Endodermal cell (in vitro differentiated cells): ENCODE measurements around the gene ATP8B1. TPM values are rescaled to one million over a fixed set of nuclear protein-coding genes. Genes with fewer than 3 reads are reported as not detected.

Experiments used
- DNase-seq: peaks from one replicate; pipeline ENCODE4 v3.0.0-alpha.2; 2017
- H3K27ac ChIP-seq: 2 replicates; pipeline ENCODE4 v1.5.1; 2013; ENCODE audit warnings: mild to moderate bottlenecking, low read depth, low read length, moderate library complexity
- H3K27me3 ChIP-seq: 2 replicates; pipeline ENCODE4 v1.6.1; 2013; ENCODE audit warnings: mild to moderate bottlenecking, low read length, moderate library complexity; ENCODE audit not compliant: insufficient read depth, control insufficient read depth, poor library complexity, severe bottlenecking
- H3K36me3 ChIP-seq: 2 replicates; pipeline ENCODE4 v1.7.0; 2013; ENCODE audit warnings: mild to moderate bottlenecking, low read length, moderate library complexity; ENCODE audit not compliant: control insufficient read depth, insufficient read depth
- H3K4me1 ChIP-seq: one replicate; pipeline ENCODE4 v1.7.0; 2013; ENCODE audit warnings: low read length; ENCODE audit not compliant: control insufficient read depth, insufficient read depth
- H3K4me3 ChIP-seq: 2 replicates; pipeline ENCODE4 v1.5.1; 2013; ENCODE audit warnings: mild to moderate bottlenecking, low read length, moderate library complexity
- H3K9ac ChIP-seq: 2 replicates; pipeline ENCODE4 v1.6.1; 2013; ENCODE audit warnings: mild to moderate bottlenecking, low read length, moderate library complexity; ENCODE audit not compliant: poor library complexity, severe bottlenecking; ENCODE audit errors: extremely low read depth
- H3K9me3 ChIP-seq: 2 replicates; pipeline ENCODE4 v1.6.1; 2013; ENCODE audit warnings: mild to moderate bottlenecking, low read length, moderate library complexity; ENCODE audit not compliant: control insufficient read depth
- H3K27ac Mint-ChIP-seq: 2 replicates; pipeline ENCODE4 v1.8.0; 2020; ENCODE audit warnings: mixed read lengths
- H3K27me3 Mint-ChIP-seq: 2 replicates; pipeline ENCODE4 v1.8.0; 2021; ENCODE audit warnings: mild to moderate bottlenecking, mixed read lengths; ENCODE audit not compliant: insufficient read depth
- H3K36me3 Mint-ChIP-seq: 2 replicates; pipeline ENCODE4 v1.8.0; 2020; ENCODE audit warnings: low read depth, mixed read lengths
- H3K4me1 Mint-ChIP-seq: 2 replicates; pipeline ENCODE4 v1.8.0; 2020; ENCODE audit warnings: mixed read lengths
- H3K4me3 Mint-ChIP-seq: 2 replicates; pipeline ENCODE4 v1.8.0; 2020; ENCODE audit warnings: mild to moderate bottlenecking, moderate library complexity, mixed read lengths
- H3K9me3 Mint-ChIP-seq: 2 replicates; pipeline ENCODE4 v1.8.0; 2020; ENCODE audit warnings: mild to moderate bottlenecking, mixed read lengths
- WGBS, 2 experiments: methylation state at CpG; one replicate each; pipeline versions ENCODE4 v1.1.5 to v1.1.7; 2013; ENCODE audit warnings: missing lambda C conversion rate in 2 of 2, mixed read lengths in 1 of 2; ENCODE audit not compliant: insufficient coverage in 1 of 2, insufficient read length in 1 of 2; 5-methylcytosine and 5-hydroxymethylcytosine counted together
- total RNA-seq, 2 donors: library from RNA; stranded (reverse); fragmentation: NEBNext Ultra II Directional in 1 of 2; extraction: Animal tissue kit (Norgen Biotek cat#: 25700) in 1 of 2; gene quantifications; 2 replicates in 1 of 2; 3 replicates in 1 of 2; pipeline ENCODE4 v1.2.1, GENCODE V29; 2021
- TF ChIP-seq, protein P1 (sequence below): fragments of 200-600 bp; sonication (generic); conservative IDR thresholded peaks from 2 replicates; pipeline ENCODE4 v1.5.0; 2021; ENCODE audit warnings: antibody characterized with exemption, mild to moderate bottlenecking

The ATP8B1 gene
- total RNA-seq, 2 donors from 2014 or later, result 1.7 to 13.5 TPM

DNA sequence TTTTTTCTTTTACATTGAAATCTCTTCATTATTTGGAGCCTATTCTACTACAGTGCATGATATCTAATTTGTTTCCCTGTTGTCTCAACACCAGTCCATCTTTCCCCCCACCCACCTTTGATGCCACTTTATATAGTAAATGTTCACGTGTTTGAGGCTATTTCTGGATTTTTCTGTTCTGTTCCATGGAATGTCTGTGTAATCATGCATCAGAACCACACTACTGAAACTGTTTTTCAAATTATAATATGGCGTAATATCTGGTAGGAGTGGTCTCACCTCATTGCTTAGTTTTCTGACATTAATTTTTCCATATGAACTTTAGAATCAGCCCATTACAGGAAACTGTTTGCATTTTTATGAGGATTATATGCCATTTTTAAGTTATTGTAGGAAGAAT is 162.4 kb downstream of the ATP8B1 start:
- H3K27me3 Mint-ChIP-seq, result no peaks in the 10 kb centered on the region
- H3K27ac Mint-ChIP-seq, result no peak overlapping the region
- H3K27me3 ChIP-seq, result no peaks in the 10 kb centered on the region
- no peak overlapping the region for H3K27ac ChIP-seq
- H3K9me3 Mint-ChIP-seq, result peaks cover 19% of the 10 kb centered on the region
- H3K9me3 ChIP-seq, result no peaks in the 10 kb centered on the region
- H3K4me1 Mint-ChIP-seq, result no peaks in the 10 kb centered on the region
- no peak overlapping the region for H3K4me3 ChIP-seq
- H3K9ac ChIP-seq, result no peak overlapping the region
- H3K4me1 ChIP-seq, result no peaks in the 10 kb centered on the region
- TF ChIP-seq, protein P1, sequence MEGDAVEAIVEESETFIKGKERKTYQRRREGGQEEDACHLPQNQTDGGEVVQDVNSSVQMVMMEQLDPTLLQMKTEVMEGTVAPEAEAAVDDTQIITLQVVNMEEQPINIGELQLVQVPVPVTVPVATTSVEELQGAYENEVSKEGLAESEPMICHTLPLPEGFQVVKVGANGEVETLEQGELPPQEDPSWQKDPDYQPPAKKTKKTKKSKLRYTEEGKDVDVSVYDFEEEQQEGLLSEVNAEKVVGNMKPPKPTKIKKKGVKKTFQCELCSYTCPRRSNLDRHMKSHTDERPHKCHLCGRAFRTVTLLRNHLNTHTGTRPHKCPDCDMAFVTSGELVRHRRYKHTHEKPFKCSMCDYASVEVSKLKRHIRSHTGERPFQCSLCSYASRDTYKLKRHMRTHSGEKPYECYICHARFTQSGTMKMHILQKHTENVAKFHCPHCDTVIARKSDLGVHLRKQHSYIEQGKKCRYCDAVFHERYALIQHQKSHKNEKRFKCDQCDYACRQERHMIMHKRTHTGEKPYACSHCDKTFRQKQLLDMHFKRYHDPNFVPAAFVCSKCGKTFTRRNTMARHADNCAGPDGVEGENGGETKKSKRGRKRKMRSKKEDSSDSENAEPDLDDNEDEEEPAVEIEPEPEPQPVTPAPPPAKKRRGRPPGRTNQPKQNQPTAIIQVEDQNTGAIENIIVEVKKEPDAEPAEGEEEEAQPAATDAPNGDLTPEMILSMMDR, result no peak
- WGBS, 2 experiments, result no CpG with 5 or more reads among the region's 2 CpGs
- no peak for DNase-seq
- no peak overlapping the region for H3K4me3 Mint-ChIP-seq
- H3K36me3 Mint-ChIP-seq, result peaks cover 45% of the 10 kb centered on the region
- no peaks in the 10 kb centered on the region for H3K36me3 ChIP-seq

DNA sequence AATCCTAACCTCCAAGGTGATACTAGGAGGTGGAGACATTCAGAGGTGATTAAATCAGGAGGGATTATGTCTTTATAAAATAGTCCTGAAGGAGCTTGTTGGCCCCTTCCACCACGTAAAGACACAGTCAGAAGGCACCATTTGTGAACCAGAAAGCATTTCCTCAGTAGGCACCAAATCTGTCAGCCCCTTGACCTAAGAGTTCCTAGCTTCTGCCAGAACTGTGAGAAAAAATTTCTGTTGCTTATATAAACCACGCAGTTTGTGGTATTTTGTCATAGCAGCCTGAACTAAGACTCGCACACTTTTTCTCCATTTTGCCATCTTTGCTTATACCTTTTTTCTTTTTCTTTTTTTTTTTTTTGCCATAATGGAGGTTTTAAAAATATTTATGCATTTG is 162.9 kb downstream of the ATP8B1 start:
- WGBS, 2 experiments, result 65 to 100% methylated on average over 2 to 3 of the region's 3 CpGs
- Mint-ChIP-seq H3K4me1 (no peaks in the 10 kb centered on the region), H3K36me3 (peaks cover 44% of the 10 kb centered on the region), H3K27me3 (no peaks in the 10 kb centered on the region), H3K9me3 (peaks cover 19% of the 10 kb centered on the region), H3K27ac (no peak overlapping the region), H3K4me3 (no peak overlapping the region)
- no peaks in the 10 kb centered on the region for H3K36me3 ChIP-seq
- no peaks in the 10 kb centered on the region for H3K4me1 ChIP-seq
- no peak overlapping the region for H3K4me3 ChIP-seq
- no peak overlapping the region for H3K9ac ChIP-seq
- H3K27me3 ChIP-seq, result no peaks in the 10 kb centered on the region
- TF ChIP-seq, protein P1, result no peak
- no peak for DNase-seq
- H3K9me3 ChIP-seq, result no peaks in the 10 kb centered on the region
- H3K27ac ChIP-seq, result no peak overlapping the region

DNA sequence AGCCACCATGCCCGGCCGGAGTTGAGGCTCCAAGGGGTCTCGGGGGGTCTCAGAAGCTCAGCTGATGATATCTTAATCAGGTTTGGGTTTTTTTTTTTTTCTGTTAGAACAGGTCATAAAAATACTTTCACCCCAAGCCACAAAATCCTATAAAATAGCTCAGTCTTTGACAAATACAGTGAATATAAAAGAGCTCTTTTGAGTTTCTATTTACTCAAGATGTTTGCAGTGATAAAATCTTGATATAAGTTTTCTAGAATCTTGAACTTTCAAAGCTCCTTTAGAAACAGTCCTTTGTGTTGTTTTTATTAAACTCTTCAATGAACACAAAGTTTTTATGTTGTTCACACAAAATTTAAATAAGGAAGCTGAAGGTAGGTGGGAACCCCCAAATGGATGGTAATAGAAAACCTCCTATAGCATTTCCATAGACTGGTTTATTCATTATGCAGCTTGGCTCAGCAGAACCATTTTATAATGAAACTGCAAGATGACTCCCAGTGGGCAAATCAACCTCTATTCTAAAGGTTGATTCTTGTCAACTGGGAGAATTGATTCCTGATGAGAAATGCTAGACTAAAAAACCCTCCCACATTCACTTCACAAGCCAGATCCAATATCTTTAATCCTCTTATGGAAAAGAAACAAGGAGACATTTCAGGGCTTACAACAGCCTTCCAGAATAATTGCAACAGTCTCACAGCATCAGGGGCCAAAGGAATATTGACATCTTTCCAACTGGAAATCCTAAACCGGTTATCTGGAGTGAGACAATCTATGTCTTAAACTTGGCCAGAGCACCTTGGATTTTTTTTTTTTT is 167.9 kb downstream of the ATP8B1 start:
- Histone ChIP-seq H3K9me3 (no peaks in the 10 kb centered on the region), H3K36me3 (no peaks in the 10 kb centered on the region), H3K4me1 (no peaks in the 10 kb centered on the region), H3K27me3 (no peaks in the 10 kb centered on the region), H3K9ac (no peak overlapping the region), H3K27ac (no peak overlapping the region), H3K4me3 (no peak overlapping the region)
- TF ChIP-seq, protein P1, result no peak
- Mint-ChIP-seq H3K27me3 (no peaks in the 10 kb centered on the region), H3K9me3 (peaks cover 10% of the 10 kb centered on the region), H3K4me3 (no peak overlapping the region), H3K36me3 (peaks cover 15% of the 10 kb centered on the region), H3K4me1 (peaks cover 4% of the 10 kb centered on the region), H3K27ac (no peak overlapping the region)
- no peak for DNase-seq
- WGBS, 2 experiments, result 97% methylated on average over 4 of the region's 4 CpGs; no CpG with 5 or more reads in 1 of the 2 experiments
